22Rv1 (cell line): Measurements from ENCODE around the gene TNK2.

Source experiments
- ZFX ChIP-seq: fragments of 450-650 bp; IDR thresholded peaks from 2 replicates; pipeline ENCODE4 v1.6.1; 2017; ENCODE audit warnings: antibody characterized with exemption, borderline replicate concordance
- TF ChIP-seq, protein P1 (sequence below): fragments of 450-650 bp; IDR thresholded peaks from 2 replicates; pipeline ENCODE4 v1.5.1; 2017; ENCODE audit warnings: mild to moderate bottlenecking

DNA sequence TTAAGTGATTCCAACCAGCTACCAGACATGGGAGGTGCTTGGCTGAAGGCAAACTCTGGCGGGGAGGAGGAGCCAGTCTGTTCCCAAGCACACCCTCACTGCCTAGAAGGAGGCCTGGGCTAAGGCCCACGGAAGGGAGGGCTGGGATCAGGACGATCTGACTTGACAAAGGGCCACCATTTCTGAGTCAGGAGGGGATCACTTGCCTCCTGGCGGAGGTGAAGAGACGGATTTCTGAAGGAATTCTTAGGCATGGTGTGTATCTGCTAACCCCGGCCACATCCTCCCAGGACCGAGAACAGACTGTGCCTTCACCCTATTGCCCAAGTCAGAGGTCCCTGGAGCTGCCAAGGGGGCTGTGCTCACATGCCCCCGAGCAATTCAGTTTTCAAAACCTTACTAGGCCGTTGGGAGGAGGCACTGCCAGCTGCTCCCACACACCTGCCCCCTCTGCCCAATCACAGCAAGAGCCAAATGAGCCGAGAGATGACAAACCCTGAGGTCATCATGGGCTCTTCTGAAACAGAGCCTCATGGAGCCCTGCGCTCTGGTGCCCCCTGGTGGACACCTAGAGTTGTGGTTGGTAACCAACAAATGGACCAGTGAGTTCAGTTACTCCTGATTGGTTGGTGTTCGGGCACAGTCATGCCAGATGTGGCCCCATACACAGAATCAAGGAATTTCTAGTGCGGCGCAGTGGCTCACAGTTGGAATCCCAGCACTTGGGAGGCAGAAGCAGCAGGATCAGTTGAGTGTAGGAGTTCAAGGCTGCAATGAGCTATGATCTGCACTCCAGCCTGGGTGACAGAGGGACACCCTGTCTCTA, 6.5 kb upstream of the TNK2 start:
- TF ChIP-seq, protein P1, sequence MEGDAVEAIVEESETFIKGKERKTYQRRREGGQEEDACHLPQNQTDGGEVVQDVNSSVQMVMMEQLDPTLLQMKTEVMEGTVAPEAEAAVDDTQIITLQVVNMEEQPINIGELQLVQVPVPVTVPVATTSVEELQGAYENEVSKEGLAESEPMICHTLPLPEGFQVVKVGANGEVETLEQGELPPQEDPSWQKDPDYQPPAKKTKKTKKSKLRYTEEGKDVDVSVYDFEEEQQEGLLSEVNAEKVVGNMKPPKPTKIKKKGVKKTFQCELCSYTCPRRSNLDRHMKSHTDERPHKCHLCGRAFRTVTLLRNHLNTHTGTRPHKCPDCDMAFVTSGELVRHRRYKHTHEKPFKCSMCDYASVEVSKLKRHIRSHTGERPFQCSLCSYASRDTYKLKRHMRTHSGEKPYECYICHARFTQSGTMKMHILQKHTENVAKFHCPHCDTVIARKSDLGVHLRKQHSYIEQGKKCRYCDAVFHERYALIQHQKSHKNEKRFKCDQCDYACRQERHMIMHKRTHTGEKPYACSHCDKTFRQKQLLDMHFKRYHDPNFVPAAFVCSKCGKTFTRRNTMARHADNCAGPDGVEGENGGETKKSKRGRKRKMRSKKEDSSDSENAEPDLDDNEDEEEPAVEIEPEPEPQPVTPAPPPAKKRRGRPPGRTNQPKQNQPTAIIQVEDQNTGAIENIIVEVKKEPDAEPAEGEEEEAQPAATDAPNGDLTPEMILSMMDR = peak; percentile 99
- no peak for TF ChIP-seq ZFX
